ENCODE measurements around the gene HSD17B7. TPM values are rescaled to one million over a fixed set of nuclear protein-coding genes. Genes with fewer than 3 reads are reported as not detected.

HSD17B7 gene
- total RNA-seq, 1 experiment from 2014 or later, result 25.0 TPM

DNA sequence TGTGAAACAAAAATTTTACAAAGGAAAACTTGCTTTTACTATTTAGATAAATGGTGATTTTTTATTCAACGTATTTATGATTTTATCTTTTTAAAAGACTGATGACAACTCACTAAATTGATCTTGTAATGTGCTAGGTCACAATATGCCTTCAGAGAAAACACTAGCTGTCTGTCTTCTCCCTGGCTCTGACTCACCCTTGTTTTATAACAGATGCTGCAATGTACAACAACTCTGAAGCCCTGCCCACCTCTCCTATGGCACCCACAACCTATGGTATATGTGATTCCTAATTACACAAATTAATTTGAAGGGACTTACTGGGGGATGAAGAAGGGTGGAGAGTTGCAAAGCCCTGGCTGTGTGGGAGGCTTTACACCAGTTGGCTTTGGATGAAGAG is 24.7 kb upstream of the HSD17B7 start (continued):
- TF ChIP-seq, protein P1, sequence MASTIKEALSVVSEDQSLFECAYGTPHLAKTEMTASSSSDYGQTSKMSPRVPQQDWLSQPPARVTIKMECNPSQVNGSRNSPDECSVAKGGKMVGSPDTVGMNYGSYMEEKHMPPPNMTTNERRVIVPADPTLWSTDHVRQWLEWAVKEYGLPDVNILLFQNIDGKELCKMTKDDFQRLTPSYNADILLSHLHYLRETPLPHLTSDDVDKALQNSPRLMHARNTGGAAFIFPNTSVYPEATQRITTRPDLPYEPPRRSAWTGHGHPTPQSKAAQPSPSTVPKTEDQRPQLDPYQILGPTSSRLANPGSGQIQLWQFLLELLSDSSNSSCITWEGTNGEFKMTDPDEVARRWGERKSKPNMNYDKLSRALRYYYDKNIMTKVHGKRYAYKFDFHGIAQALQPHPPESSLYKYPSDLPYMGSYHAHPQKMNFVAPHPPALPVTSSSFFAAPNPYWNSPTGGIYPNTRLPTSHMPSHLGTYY (CRISPR knock-in tag; IDR thresholded peaks at IDR 0.05), result no peak
- no peak for TF ChIP-seq E2F4 (CRISPR knock-in tag; IDR thresholded peaks at IDR 0.05; ENCODE audit: borderline replicate concordance, low read depth)
- TF ChIP-seq USF1 (CRISPR knock-in tag; IDR thresholded peaks at IDR 0.05), result no peak
- TF ChIP-seq CBFB (CRISPR knock-in tag; IDR thresholded peaks at IDR 0.05; ENCODE audit: low read depth), result no peak
- TF ChIP-seq FOXK1 (CRISPR knock-in tag; IDR thresholded peaks at IDR 0.05), result no peak
- TF ChIP-seq RORB (CRISPR knock-in tag; IDR thresholded peaks at IDR 0.05), result no peak
- TF ChIP-seq, protein P2, sequence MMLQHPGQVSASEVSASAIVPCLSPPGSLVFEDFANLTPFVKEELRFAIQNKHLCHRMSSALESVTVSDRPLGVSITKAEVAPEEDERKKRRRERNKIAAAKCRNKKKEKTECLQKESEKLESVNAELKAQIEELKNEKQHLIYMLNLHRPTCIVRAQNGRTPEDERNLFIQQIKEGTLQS (CRISPR knock-in tag; conservative IDR thresholded peaks at IDR 0.05), result no peak
- TF ChIP-seq, protein P3, sequence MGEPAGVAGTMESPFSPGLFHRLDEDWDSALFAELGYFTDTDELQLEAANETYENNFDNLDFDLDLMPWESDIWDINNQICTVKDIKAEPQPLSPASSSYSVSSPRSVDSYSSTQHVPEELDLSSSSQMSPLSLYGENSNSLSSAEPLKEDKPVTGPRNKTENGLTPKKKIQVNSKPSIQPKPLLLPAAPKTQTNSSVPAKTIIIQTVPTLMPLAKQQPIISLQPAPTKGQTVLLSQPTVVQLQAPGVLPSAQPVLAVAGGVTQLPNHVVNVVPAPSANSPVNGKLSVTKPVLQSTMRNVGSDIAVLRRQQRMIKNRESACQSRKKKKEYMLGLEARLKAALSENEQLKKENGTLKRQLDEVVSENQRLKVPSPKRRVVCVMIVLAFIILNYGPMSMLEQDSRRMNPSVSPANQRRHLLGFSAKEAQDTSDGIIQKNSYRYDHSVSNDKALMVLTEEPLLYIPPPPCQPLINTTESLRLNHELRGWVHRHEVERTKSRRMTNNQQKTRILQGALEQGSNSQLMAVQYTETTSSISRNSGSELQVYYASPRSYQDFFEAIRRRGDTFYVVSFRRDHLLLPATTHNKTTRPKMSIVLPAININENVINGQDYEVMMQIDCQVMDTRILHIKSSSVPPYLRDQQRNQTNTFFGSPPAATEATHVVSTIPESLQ (CRISPR knock-in tag; IDR thresholded peaks at IDR 0.05), result no peak
- TF ChIP-seq ZNF416 (CRISPR knock-in tag; IDR thresholded peaks at IDR 0.05), result no peak

- H3K4me1 Mint-ChIP-seq, result peaks cover 8% of the 10 kb centered on the region
- CTCF ChIA-PET, result no interaction called here
- H3K4me3 Mint-ChIP-seq, result no peak overlapping the region
- TF ChIP-seq, protein P2 (CRISPR knock-in tag; conservative IDR thresholded peaks at IDR 0.05), result no peak
- TF ChIP-seq ZNF532 (CRISPR knock-in tag; IDR thresholded peaks at IDR 0.05; ENCODE audit: borderline replicate concordance), result no peak
- TF ChIP-seq, protein P4, sequence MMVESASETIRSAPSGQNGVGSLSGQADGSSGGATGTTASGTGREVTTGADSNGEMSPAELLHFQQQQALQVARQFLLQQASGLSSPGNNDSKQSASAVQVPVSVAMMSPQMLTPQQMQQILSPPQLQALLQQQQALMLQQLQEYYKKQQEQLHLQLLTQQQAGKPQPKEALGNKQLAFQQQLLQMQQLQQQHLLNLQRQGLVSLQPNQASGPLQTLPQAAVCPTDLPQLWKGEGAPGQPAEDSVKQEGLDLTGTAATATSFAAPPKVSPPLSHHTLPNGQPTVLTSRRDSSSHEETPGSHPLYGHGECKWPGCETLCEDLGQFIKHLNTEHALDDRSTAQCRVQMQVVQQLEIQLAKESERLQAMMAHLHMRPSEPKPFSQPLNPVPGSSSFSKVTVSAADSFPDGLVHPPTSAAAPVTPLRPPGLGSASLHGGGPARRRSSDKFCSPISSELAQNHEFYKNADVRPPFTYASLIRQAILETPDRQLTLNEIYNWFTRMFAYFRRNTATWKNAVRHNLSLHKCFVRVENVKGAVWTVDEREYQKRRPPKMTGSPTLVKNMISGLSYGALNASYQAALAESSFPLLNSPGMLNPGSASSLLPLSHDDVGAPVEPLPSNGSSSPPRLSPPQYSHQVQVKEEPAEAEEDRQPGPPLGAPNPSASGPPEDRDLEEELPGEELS (CRISPR knock-in tag; IDR thresholded peaks at IDR 0.05), result no peak
- no peak for TF ChIP-seq GRHL2 (CRISPR knock-in tag; IDR thresholded peaks at IDR 0.05; ENCODE audit: insufficient replicate concordance, severe bottlenecking)
- TF ChIP-seq ZNF138 (CRISPR knock-in tag; conservative IDR thresholded peaks at IDR 0.05), result no peak
- TF ChIP-seq SP1 (CRISPR knock-in tag; conservative IDR thresholded peaks at IDR 0.05), result no peak
- H3K27me3 Mint-ChIP-seq (ENCODE audit: low read depth), result no peaks in the 10 kb centered on the region; the same call in 1 of the 2 replicates
- peaks cover 18% of the 10 kb centered on the region for H3K9me3 Mint-ChIP-seq
- ATAC-seq (no peak), DNase-seq (ENCODE audit: low spot score) (no peak)
- POLR2A ChIA-PET, result no interaction called here
- H3K36me3 Mint-ChIP-seq, result no peaks in the 10 kb centered on the region
- H3K27ac Mint-ChIP-seq, result no peak overlapping the region
Observed at GRCh38 chr1:162772571-162773154, 17.8 kb upstream of the HSD17B7 start.

Measured in WTC11 (cell line).